GM19035 (cell line): ENCODE measurements around the gene BCKDK.
"Not testable (repeated sequence)": the region's sequence is repeated elsewhere in the genome, so short reads cannot be mapped to it uniquely, and the experiment has no call there.

ENCODE experiments used
- ATAC-seq: cut with Tn5 transposase; IDR thresholded peaks from one replicate; pipeline ENCODE4 v1.9.1; 2021; ENCODE audit not compliant: unreplicated experiment

BCKDK gene

GRCh38 chr16:31094424-31095120, 13.6 kb upstream of the BCKDK start, which contains the start of gene VKORC1:
Gene VKORC1 (minus strand): TSS chr16:31094797. CDS start chr16:31094729, 68 bp downstream.
- ATAC-seq: peak; percentile 80

GRCh38 chr16:31099860-31100638, 8.1 kb upstream of the BCKDK start:
- ATAC-seq: no peak

- ATAC-seq: not testable (repeated sequence)
Observed at GRCh38 chr16:31100876-31101641, 7.1 kb upstream of the BCKDK start.

GRCh38 chr16:31105677-31106213, 2.4 kb upstream of the BCKDK start:
- ATAC-seq: no peak

DNA sequence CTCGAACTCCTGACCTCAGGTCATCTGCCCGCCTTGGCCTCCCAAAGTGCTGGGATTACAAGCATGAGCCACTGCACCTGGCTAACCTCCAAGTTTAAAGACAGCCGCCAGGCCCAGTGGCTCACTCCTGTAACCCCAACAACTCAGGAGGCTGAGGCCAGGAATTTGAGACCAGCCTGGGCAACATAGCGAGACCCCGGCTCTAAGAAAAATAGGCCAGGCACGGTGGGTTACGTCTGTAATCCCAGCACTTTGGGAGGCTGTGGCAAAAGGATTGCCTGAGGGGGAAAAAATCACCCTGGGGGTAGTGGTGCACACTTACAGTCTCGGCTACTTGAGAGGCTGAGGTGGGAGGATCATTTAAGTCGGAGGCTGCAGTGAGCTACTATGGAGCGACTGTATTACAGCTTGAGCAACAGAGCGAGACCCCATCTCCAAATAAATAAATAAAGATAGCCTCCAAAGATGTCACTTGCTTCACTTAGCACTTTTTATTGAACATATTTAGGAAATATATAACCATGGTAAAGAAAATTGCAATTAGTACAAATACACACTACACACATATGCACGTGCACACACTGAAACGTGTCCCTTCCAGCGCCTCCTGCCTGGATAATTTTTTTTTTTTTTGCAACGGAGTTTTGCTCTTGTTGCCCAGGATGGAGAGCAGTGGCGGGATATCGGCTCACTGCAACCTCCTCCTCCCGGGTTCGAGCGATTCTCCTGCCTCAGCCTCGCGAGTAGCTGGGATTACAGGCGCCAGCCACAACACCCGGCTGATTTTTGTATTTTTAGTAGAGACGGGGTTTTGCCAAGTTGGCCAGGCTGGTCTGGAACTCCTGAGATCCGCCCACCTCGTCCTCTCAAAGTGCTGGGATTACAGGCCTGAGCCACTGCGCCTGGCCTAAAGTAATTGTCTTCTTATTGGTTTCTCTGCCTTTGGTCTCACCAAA, 1.4 kb upstream of the BCKDK start:
- ATAC-seq: no peak

GRCh38 chr16:31107465-31107867, 720 bp upstream of the BCKDK start:
- ATAC-seq: peak; percentile 48

- peak; percentile 2 for ATAC-seq
Observed at GRCh38 chr16:31108794-31109558, 790 bp downstream of the BCKDK start.

GRCh38 chr16:31109622-31110021, 1.4 kb downstream of the BCKDK start:
- no peak for ATAC-seq

DNA sequence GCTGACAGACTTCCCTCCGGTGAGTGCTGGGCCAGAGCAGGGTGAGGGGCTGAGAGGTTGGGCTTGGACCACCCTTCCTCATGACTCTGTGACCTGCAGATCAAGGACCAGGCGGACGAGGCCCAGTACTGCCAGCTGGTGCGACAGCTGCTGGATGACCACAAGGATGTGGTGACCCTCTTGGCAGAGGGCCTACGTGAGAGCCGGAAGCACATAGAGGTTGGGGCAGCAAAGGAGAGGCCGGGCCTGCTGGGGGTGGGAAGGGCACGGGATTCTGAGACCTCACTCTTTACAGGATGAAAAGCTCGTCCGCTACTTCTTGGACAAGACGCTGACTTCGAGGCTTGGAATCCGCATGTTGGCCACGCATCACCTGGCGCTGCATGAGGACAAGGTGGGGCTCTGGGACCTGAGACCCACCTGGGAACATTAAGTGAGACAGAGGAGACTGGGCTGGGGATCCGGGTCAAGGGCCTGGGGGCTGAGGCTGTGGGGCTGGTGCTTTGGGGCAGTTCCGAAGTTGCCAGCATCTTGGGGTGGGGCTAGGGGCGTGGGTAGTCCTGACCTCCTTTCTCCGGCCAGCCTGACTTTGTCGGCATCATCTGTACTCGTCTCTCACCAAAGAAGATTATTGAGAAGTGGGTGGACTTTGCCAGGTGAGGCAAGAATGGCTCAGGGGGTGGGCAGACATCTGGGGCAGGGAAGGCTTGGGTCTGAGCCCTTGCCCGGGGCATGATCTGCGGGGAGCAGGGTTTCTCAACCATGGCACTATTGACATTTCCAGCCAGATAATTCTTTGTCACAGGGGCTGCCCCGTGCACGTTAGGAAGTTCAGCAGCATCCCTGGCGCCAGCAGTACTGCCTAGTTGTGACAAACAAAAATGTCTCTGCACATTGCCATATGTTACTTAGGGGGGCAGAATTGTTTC, 2.2 kb downstream of the BCKDK start:
- ATAC-seq: no peak

GRCh38 chr16:31111881-31112466, 3.8 kb downstream of the BCKDK start:
- no peak for ATAC-seq

DNA sequence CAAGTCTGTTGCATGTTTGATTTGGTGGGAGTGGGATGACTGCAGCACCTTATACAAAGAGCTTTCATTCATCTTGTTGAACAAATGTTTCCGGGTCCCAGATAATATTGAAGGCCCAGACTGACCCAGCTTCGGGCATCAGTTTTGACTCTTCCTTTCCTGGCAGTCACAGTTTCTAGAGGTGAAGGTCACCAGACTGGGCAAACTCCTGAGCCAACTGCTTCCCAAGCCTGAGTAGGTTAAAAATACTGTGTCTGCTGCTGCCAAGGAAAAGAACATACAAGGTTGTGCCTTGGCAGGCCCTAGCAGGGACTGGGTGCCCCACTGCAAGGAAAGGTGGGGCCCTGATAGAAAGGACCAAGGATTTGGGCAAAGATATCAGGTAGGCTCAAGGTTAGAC, 4.5 kb downstream of the BCKDK start:
- ATAC-seq: no peak

GRCh38 chr16:31113121-31114120, 5.2 kb downstream of the BCKDK start:
- no peak for ATAC-seq

GRCh38 chr16:31114468-31114867, 6.3 kb downstream of the BCKDK start:
- no peak for ATAC-seq

DNA sequence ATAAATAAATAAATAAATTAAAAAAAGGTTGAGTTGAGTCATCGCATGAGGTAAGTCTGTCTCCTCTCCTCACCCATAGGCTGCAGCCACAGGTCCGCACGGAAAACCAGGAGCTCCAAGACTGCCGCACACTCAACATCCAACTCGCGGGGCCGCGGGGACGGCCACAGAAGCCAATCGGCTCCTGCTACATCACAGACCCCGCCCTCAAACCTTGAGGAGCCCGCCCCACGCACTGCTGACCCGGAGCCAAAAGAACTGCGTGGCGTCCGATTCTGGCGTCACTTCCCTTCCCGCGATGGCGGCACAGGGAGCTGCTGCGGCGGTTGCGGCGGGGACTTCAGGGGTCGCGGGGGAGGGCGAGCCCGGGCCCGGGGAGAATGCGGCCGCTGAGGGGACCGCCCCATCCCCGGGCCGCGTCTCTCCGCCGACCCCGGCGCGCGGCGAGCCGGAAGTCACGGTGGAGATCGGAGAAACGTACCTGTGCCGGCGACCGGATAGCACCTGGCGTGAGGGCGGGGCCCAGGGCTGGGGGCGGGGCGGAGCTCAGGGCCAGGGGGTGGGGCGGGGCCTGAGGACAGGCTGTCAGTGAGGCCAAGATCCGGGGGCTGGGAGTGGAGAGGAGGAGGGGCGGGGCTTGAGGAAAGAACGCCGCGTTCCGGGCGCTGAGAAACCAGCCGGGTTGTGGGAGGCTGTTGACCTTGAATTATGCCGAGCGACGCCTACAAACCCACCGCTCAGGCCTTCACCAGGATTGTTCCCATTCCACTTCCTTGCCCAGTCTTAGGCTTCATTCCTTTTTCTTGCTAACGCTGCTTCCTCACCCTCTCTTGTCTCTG, 9.4 kb downstream of the BCKDK start, which contains the start of gene KAT8:
Gene KAT8, plus strand, starts transcription at position 281 of the 839 bp plus-strand sequence. Its CDS starts 18 bp downstream, at position 299.
- ATAC-seq: peak; percentile 93

GRCh38 chr16:31118223-31119155, 10.3 kb downstream of the BCKDK start:
- no peak for ATAC-seq
